ENCODE results near the gene CLIP4. TPM values are rescaled to one million over a fixed set of nuclear protein-coding genes. Genes with fewer than 3 reads are reported as not detected.

Gene CLIP4
- total and polyA plus RNA-seq, 2 experiments from 2014 or later = 0.06 to 0.14 TPM

- Histone ChIP-seq H3K27ac (ENCODE audit: low read depth) (no peak overlapping the region), H3K4me2 (no peak overlapping the region), H3K79me2 (replicated peaks; ENCODE audit: insufficient read depth) (no peaks in the 10 kb centered on the region), H2AFZ (no peak overlapping the region), H3K27me3 (ENCODE audit: insufficient read depth) (peaks cover 51% of the 10 kb centered on the region), H3K36me3 (ENCODE audit: insufficient read depth) (no peaks in the 10 kb centered on the region), H4K20me1 (replicated peaks; ENCODE audit: insufficient read depth) (no peaks in the 10 kb centered on the region), H3F3A (replicated peaks; ENCODE audit: low read depth) (no peaks in the 10 kb centered on the region), H3K4me3 (no peak overlapping the region), H3K4me1 (ENCODE audit: insufficient read depth) (peaks cover 6% of the 10 kb centered on the region), H3K9me2 (ENCODE audit: insufficient read depth) (no peaks in the 10 kb centered on the region)
- TF ChIP-seq STAT1 (IDR thresholded peaks at IDR 0.05; ENCODE audit: unreplicated experiment) (no peak), ZNF462 (CRISPR knock-in tag; IDR thresholded peaks at IDR 0.05) (no peak), ZNF114 (CRISPR knock-in tag; IDR thresholded peaks at IDR 0.05) (no peak), ZNF331 (CRISPR knock-in tag; IDR thresholded peaks at IDR 0.05; ENCODE audit: low read depth) (no peak), EZH2phosphoT487 (IDR thresholded peaks at IDR 0.05; ENCODE audit: unreplicated experiment) (no peak), POLR2AphosphoS5 (IDR thresholded peaks at IDR 0.05; ENCODE audit: low read depth) (no peak), EZH2 (IDR thresholded peaks at IDR 0.05; ENCODE audit: low read depth, unreplicated experiment) (no peak), REST (IDR thresholded peaks at IDR 0.05; ENCODE audit: unreplicated experiment) (no peak), CTCF (conservative IDR thresholded peaks at IDR 0.05; ENCODE audit: low read depth in 2 of 2) (no peak), CREB1 (CRISPR knock-in tag; IDR thresholded peaks at IDR 0.05; ENCODE audit: low read depth) (no peak), NANOG (IDR thresholded peaks at IDR 0.05; ENCODE audit: borderline replicate concordance) (no peak), ETS1 (IDR thresholded peaks at IDR 0.05) (no peak), JUNB (IDR thresholded peaks at IDR 0.05; ENCODE audit: unreplicated experiment) (no peak)
- no peaks in the 10 kb centered on the region for H3K9me3 Mint-ChIP-seq
- no peak for ATAC-seq
- peaks cover 42% of the 10 kb centered on the region for H3K27me3 Mint-ChIP-seq (ENCODE audit: insufficient read depth, low read depth, poor library complexity)
- H3K27ac Mint-ChIP-seq = no peak overlapping the region
- peaks cover 2% of the 10 kb centered on the region for H3K4me1 Mint-ChIP-seq
- peaks cover 3% of the 10 kb centered on the region; the same call in 1 of the 3 replicates for H3K36me3 Mint-ChIP-seq (ENCODE audit: low read depth)
- H3K4me3 Mint-ChIP-seq = no peak overlapping the region
- no peak for DNase-seq (ENCODE audit: low spot score)
These were observed 2.8 kb upstream of the CLIP4 start for GRCh38 chr2:29112379-29112778.
